WTC11 (cell line): ENCODE results near the gene ARAP2. TPM values are rescaled to one million over a fixed set of nuclear protein-coding genes. Genes with fewer than 3 reads are reported as not detected.

ENCODE experiments used
- ATAC-seq: fragments of 200-7000 bp; cut with Tn5 transposase; 2 replicates; pipeline ENCODE4 v1.10.0; 2021; ENCODE audit warnings: mild to moderate bottlenecking, moderate library complexity
- CTCF ChIA-PET: fragments of 300-600 bp; sonication (Branson Sonifier 250); formaldehyde crosslinking; loops from one replicate; lab custom pipeline; 2021; ENCODE audit warnings: antibody characterized with exemption; lab: Charles Lee
- POLR2A ChIA-PET: fragments of 350-600 bp; sonication (Branson Sonifier 250); formaldehyde crosslinking; loops from one replicate; lab custom pipeline; 2021; ENCODE audit warnings: antibody characterized with exemption; lab: Charles Lee
- DNase-seq: peaks from one replicate; pipeline ENCODE4 v3.0.0; 2021; ENCODE audit warnings: low spot score
- H3K27ac Mint-ChIP-seq: 2 replicates; pipeline ENCODE4 v1.8.0; 2021; ENCODE audit warnings: mixed read lengths
- H3K27me3 Mint-ChIP-seq: 2 replicates; pipeline ENCODE4 v1.8.0; 2021; ENCODE audit warnings: low read depth, mild to moderate bottlenecking, moderate library complexity, mixed read lengths
- H3K36me3 Mint-ChIP-seq: 2 replicates; pipeline ENCODE4 v1.8.0; 2021; ENCODE audit warnings: mixed read lengths
- H3K4me1 Mint-ChIP-seq: 2 replicates; pipeline ENCODE4 v1.8.0; 2022; ENCODE audit warnings: mixed read lengths
- H3K4me3 Mint-ChIP-seq: 2 replicates; pipeline ENCODE4 v1.8.0; 2021; ENCODE audit warnings: mild to moderate bottlenecking, moderate library complexity, mixed read lengths
- H3K9me3 Mint-ChIP-seq: 2 replicates; pipeline ENCODE4 v1.8.0; 2021; ENCODE audit warnings: mixed read lengths
- CREM ChIP-seq: sonication (generic); formaldehyde crosslinking; IDR thresholded peaks from 2 replicates; pipeline ENCODE4 v1.8.1; 2022; ENCODE audit warnings: mild to moderate bottlenecking, missing genetic modification reagents, moderate library complexity
- ELF4 ChIP-seq: sonication (generic); formaldehyde crosslinking; IDR thresholded peaks from 2 replicates; pipeline ENCODE4 v1.8.1; 2022; ENCODE audit warnings: low read depth, mild to moderate bottlenecking, moderate library complexity, missing genetic modification reagents
- ESRRA ChIP-seq: sonication (generic); formaldehyde crosslinking; IDR thresholded peaks from 2 replicates; pipeline ENCODE4 v1.8.1; 2022; ENCODE audit warnings: mild to moderate bottlenecking, missing genetic modification reagents, borderline replicate concordance
- FOXK1 ChIP-seq: sonication (generic); formaldehyde crosslinking; IDR thresholded peaks from 2 replicates; pipeline ENCODE4 v1.8.0; 2022; ENCODE audit warnings: mild to moderate bottlenecking, moderate library complexity, missing genetic modification reagents
- HMGXB4 ChIP-seq: sonication (generic); formaldehyde crosslinking; IDR thresholded peaks from 2 replicates; pipeline ENCODE4 v1.8.1; 2023; ENCODE audit warnings: mild to moderate bottlenecking, moderate library complexity, missing genetic modification reagents
- IRF1 ChIP-seq: sonication (generic); formaldehyde crosslinking; IDR thresholded peaks from 2 replicates; pipeline ENCODE4 v1.8.0; 2023; ENCODE audit warnings: missing genetic modification reagents
- JUN ChIP-seq: sonication (generic); formaldehyde crosslinking; IDR thresholded peaks from 2 replicates; pipeline ENCODE4 v1.8.0; 2023; ENCODE audit warnings: mild to moderate bottlenecking, missing genetic modification reagents
- KAT7 ChIP-seq: sonication (generic); formaldehyde crosslinking; IDR thresholded peaks from 2 replicates; pipeline ENCODE4 v1.8.1; 2023; ENCODE audit warnings: missing genetic modification reagents, mild to moderate bottlenecking, borderline replicate concordance
- MLX ChIP-seq: sonication (generic); formaldehyde crosslinking; IDR thresholded peaks from 2 replicates; pipeline ENCODE4 v1.8.1; 2023; ENCODE audit warnings: mild to moderate bottlenecking, missing genetic modification reagents, moderate library complexity
- NR2C2 ChIP-seq: sonication (generic); formaldehyde crosslinking; IDR thresholded peaks from 2 replicates; pipeline ENCODE4 v1.8.0; 2022; ENCODE audit warnings: mild to moderate bottlenecking, missing genetic modification reagents
- NR3C1 ChIP-seq: sonication (generic); formaldehyde crosslinking; conservative IDR thresholded peaks from 2 replicates; pipeline ENCODE4 v1.8.1; 2023; ENCODE audit warnings: low read depth, mild to moderate bottlenecking, missing genetic modification reagents
- RELA ChIP-seq: sonication (generic); formaldehyde crosslinking; IDR thresholded peaks from 2 replicates; pipeline ENCODE4 v1.8.1; 2022; ENCODE audit warnings: missing genetic modification reagents, mild to moderate bottlenecking, borderline replicate concordance
- RORB ChIP-seq: fragments of 250-450 bp; sonication (Bioruptor Pico); IDR thresholded peaks from 2 replicates; pipeline ENCODE4 v1.9.0; 2021; ENCODE audit warnings: mild to moderate bottlenecking
- STAT6 ChIP-seq: sonication (generic); formaldehyde crosslinking; conservative IDR thresholded peaks from 2 replicates; pipeline ENCODE4 v1.8.1; 2023; ENCODE audit warnings: mild to moderate bottlenecking, low read depth, missing genetic modification reagents, moderate library complexity
- USF1 ChIP-seq: sonication (generic); formaldehyde crosslinking; IDR thresholded peaks from 2 replicates; pipeline ENCODE4 v1.8.0; 2022; ENCODE audit warnings: mild to moderate bottlenecking, missing genetic modification reagents
- USF2 ChIP-seq: sonication (generic); formaldehyde crosslinking; IDR thresholded peaks from 2 replicates; pipeline ENCODE4 v1.8.1; 2023; ENCODE audit warnings: mild to moderate bottlenecking, missing genetic modification reagents, moderate library complexity
- ZBTB43 ChIP-seq: sonication (generic); formaldehyde crosslinking; IDR thresholded peaks from 2 replicates; pipeline ENCODE4 v1.8.1; 2023; ENCODE audit warnings: mild to moderate bottlenecking, missing genetic modification reagents
- ZNF138 ChIP-seq: sonication (generic); formaldehyde crosslinking; conservative IDR thresholded peaks from 2 replicates; pipeline ENCODE4 v1.8.1; 2022; ENCODE audit warnings: mild to moderate bottlenecking, moderate library complexity, missing genetic modification reagents
- ZNF396 ChIP-seq: fragments of 250-450 bp; sonication (Bioruptor Pico); IDR thresholded peaks from 2 replicates; pipeline ENCODE4 v1.8.0; 2021; ENCODE audit warnings: mild to moderate bottlenecking, moderate library complexity, borderline replicate concordance
- ZNF425 ChIP-seq: fragments of 250-450 bp; sonication (Bioruptor Pico); conservative IDR thresholded peaks from 2 replicates; pipeline ENCODE4 v1.9.0; 2021; ENCODE audit warnings: mild to moderate bottlenecking
- total RNA-seq: library from RNA; stranded (reverse); gene quantifications from 3 replicates; pipeline ENCODE4 v1.2.3, GENCODE V29; 2021

Gene ARAP2
- total RNA-seq, 1 experiment from 2014 or later: 1.0 TPM

GRCh38 chr4:36173905-36174304, 70.4 kb downstream of the ARAP2 start:
- DNase-seq (no peak), ATAC-seq (no peak)
- H3K27ac Mint-ChIP-seq: no peak overlapping the region
- H3K4me1 Mint-ChIP-seq: peaks cover 3% of the 10 kb centered on the region
- TF ChIP-seq USF2: no peak
- no peak for TF ChIP-seq RORB (CRISPR knock-in tag)
- no peak for TF ChIP-seq ELF4 (CRISPR knock-in tag)
- no peak for TF ChIP-seq MLX (CRISPR knock-in tag)
- TF ChIP-seq NR2C2: no peak
- no peak for TF ChIP-seq FOXK1 (CRISPR knock-in tag)
- no peak for TF ChIP-seq USF1
- TF ChIP-seq ZBTB43 (CRISPR knock-in tag): no peak
- no peak for TF ChIP-seq IRF1 (CRISPR knock-in tag)
- no peak for TF ChIP-seq ZNF425 (CRISPR knock-in tag)
- TF ChIP-seq ZNF396 (CRISPR knock-in tag): no peak
- no peak for TF ChIP-seq HMGXB4 (CRISPR knock-in tag)
- no peak for TF ChIP-seq NR3C1 (CRISPR knock-in tag)
- TF ChIP-seq KAT7 (CRISPR knock-in tag): no peak
- TF ChIP-seq CREM: no peak
- TF ChIP-seq ZNF138: no peak
- no peak for TF ChIP-seq RELA (CRISPR knock-in tag)
- TF ChIP-seq STAT6 (CRISPR knock-in tag): no peak
- TF ChIP-seq JUN (CRISPR knock-in tag): no peak
- TF ChIP-seq ESRRA (CRISPR knock-in tag): no peak
- TF ChIP-seq, all 79 proteins: peak for 0
- 0 out of 2 replicates have a peak, but pooled peaks cover 5% of the 10 kb centered on the region for H3K9me3 Mint-ChIP-seq
- no peaks in the 10 kb centered on the region for H3K27me3 Mint-ChIP-seq
- H3K4me3 Mint-ChIP-seq: no peak overlapping the region
- ChIA-PET POLR2A (no interaction called here), CTCF (no interaction called here)
- no peaks in the 10 kb centered on the region for H3K36me3 Mint-ChIP-seq
